ENCODE results near the gene UNC5CL.

GRCh38 chr6:40997234-40997957, 41.6 kb downstream of the UNC5CL start:
- no peak for TF ChIP-seq CTCF (conservative IDR thresholded peaks at IDR 0.05; ENCODE audit: low read depth, low read length)
- no peak for TF ChIP-seq EZH2 (IDR thresholded peaks at IDR 0.05; ENCODE audit: borderline replicate concordance, low read depth, low read length, poor library complexity, severe bottlenecking)
